Keratinocyte (primary cell): ENCODE measurements around the gene RDH12. TPM values are rescaled to one million over a fixed set of nuclear protein-coding genes. Genes with fewer than 3 reads are reported as not detected.

ENCODE experiments used
- DNase-seq: peaks from one replicate; pipeline ENCODE4 v3.0.0-alpha.2; 2011; ENCODE audit warnings: low read depth, missing footprints, low spot score
- FAIRE-seq: peaks from 2 replicates; lab custom pipeline; 2011; peaks lifted over from hg19 to GRCh38; lab: Jason Lieb, UNC
- H2AFZ ChIP-seq: 2 replicates; pipeline ENCODE4 v1.6.0; 2012; ENCODE audit warnings: low read length, control low read depth, inconsistent platforms; ENCODE audit not compliant: control insufficient read depth
- H3K27ac ChIP-seq: 2 replicates; pipeline ENCODE4 v1.5.1; 2011; ENCODE audit warnings: low read length; ENCODE audit not compliant: control insufficient read depth, insufficient read depth
- H3K27me3 ChIP-seq: 3 replicates; pipeline ENCODE4 v1.6.0; 2011; ENCODE audit warnings: low read length; ENCODE audit not compliant: control insufficient read depth, insufficient read depth; ENCODE audit errors: extremely low read depth
- H3K36me3 ChIP-seq, 2 experiments: 2 replicates in 1 of 2; 3 replicates in 1 of 2; pipeline ENCODE4 v1.5.1; 2011; ENCODE audit warnings: low read length in 2 of 2, mild to moderate bottlenecking in 1 of 2; ENCODE audit not compliant: control insufficient read depth in 2 of 2, insufficient read depth in 2 of 2; ENCODE audit errors: extremely low read depth in 1 of 2
- H3K4me1 ChIP-seq: 3 replicates; pipeline ENCODE4 v1.5.1; 2011; ENCODE audit warnings: low read length; ENCODE audit not compliant: control insufficient read depth, insufficient read depth; ENCODE audit errors: extremely low read depth
- H3K4me2 ChIP-seq: 3 replicates; pipeline ENCODE4 v1.6.0; 2011; ENCODE audit warnings: low read depth, low read length; ENCODE audit not compliant: control insufficient read depth, insufficient read depth; ENCODE audit errors: extremely low read depth
- H3K4me3 ChIP-seq, 3 experiments: fragments of 200-600 bp in 1 of 3; sonication (generic) in 1 of 3; 2 replicates in 2 of 3; 3 replicates in 1 of 3; pipeline ENCODE4 v1.5.1; 2011 to 2016; ENCODE audit warnings: low read length in 3 of 3, mild to moderate bottlenecking in 3 of 3, control low read depth in 2 of 3, inconsistent platforms in 1 of 3, low read depth in 1 of 3, mixed read lengths in 1 of 3, mixed run types in 1 of 3, moderate library complexity in 1 of 3; ENCODE audit not compliant: control insufficient read depth in 2 of 3, insufficient read depth in 2 of 3; ENCODE audit errors: extremely low read depth in 1 of 3
- H3K79me2 ChIP-seq: 2 replicates; pipeline ENCODE4 v1.6.0; 2012; ENCODE audit warnings: low read length; ENCODE audit not compliant: control insufficient read depth, insufficient read depth
- H3K9ac ChIP-seq: 3 replicates; pipeline ENCODE4 v1.6.0; 2011; ENCODE audit warnings: low read length; ENCODE audit not compliant: control insufficient read depth, insufficient read depth; ENCODE audit errors: extremely low read depth
- H3K9me1 ChIP-seq: 3 replicates; pipeline ENCODE4 v1.6.0; 2011; ENCODE audit warnings: low read length; ENCODE audit not compliant: control insufficient read depth, insufficient read depth; ENCODE audit errors: extremely low read depth
- H3K9me3 ChIP-seq: 2 replicates; pipeline ENCODE4 v1.5.1; 2012; ENCODE audit warnings: low read depth, low read length; ENCODE audit not compliant: control insufficient read depth
- H4K20me1 ChIP-seq: 3 replicates; pipeline ENCODE4 v1.6.0; 2011; ENCODE audit warnings: low read length; ENCODE audit not compliant: control insufficient read depth, insufficient read depth; ENCODE audit errors: extremely low read depth
- EZH2 ChIP-seq: IDR thresholded peaks from one replicate; pipeline ENCODE4 v1.6.1; 2012; ENCODE audit warnings: inconsistent platforms, mild to moderate bottlenecking, low read length, moderate library complexity
- dilution Hi-C: fragments of 300-500 bp; cut with MboI; formaldehyde crosslinking; loops from one replicate; pipeline ENCODE4 v1.7.0; 2020; ENCODE audit warnings: low sequenced_read_pairs; ENCODE audit not compliant: extremely low pct_ligation_motif_present
- polyA plus RNA-seq, 5 experiments: library from polyadenylated mRNA; depleted of rRNA in 3 of 5; stranded (reverse) in 3 of 5; stranded (forward) in 1 of 5; unstranded in 1 of 5; fragments of >200 nt; gene quantifications; 1 replicate in 1 of 5; 2 replicates in 3 of 5; 3 replicates in 1 of 5; pipeline versions ENCODE4 v1.2.1 to v1.2.3, GENCODE V29; 2011 to 2012; ENCODE audit warnings: missing spikeins in 2 of 5, low read depth in 1 of 5, low replicate concordance in 1 of 5
- TF ChIP-seq, protein P1 (sequence below), 3 experiments: IDR thresholded peaks in 1 of 3; conservative IDR thresholded peaks in 1 of 3; optimal IDR thresholded peaks in 1 of 3; 2 replicates in 2 of 3; 3 replicates in 1 of 3; pipeline versions ENCODE3 to v1.5.1; 2011; ENCODE audit warnings: low read length in 3 of 3, mild to moderate bottlenecking in 3 of 3, moderate library complexity in 2 of 3, control low read depth in 1 of 3, inconsistent platforms in 1 of 3; ENCODE audit not compliant: insufficient read depth in 2 of 3; ENCODE audit errors: extremely low read depth in 1 of 3

Gene RDH12
- polyA plus RNA-seq, 1 donor (not counting 4 experiments of a cell fraction or from before 2014, with no cell fraction given) = 0.98 TPM

DNA sequence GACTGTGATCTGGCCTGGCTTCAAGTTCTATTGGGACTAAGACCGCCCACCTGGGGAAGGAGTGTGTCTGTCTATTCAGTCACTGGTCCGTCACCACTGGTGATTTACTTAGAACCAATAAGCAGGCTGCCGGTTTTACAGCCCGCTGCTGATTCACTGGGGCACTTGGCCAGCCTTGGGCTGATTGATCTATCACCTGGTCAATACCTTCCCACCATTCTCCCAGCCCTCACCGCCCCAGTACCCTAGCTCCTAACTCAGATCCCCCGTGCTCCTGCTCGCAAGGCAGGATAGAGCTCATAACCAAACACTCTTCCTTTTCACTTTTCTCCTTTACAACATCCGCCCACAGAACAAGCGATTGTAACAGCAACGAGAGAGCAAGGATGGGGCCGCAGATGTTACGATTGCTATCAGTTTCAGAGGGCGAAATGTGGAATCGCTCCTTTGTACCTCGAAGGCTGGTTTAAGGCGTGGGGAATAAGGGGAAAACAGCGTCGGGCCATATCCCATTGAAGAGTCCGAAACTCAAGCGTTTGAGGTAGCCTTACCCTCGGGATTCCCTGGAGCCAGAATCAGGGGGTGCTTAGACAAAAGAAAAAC lies 6.8 kb upstream of the RDH12 start:
- FAIRE-seq = peak; percentile 91
- H3K9me1 ChIP-seq = no peaks in the 10 kb centered on the region
- H3K9me3 ChIP-seq = no peaks in the 10 kb centered on the region
- TF ChIP-seq, protein P1, sequence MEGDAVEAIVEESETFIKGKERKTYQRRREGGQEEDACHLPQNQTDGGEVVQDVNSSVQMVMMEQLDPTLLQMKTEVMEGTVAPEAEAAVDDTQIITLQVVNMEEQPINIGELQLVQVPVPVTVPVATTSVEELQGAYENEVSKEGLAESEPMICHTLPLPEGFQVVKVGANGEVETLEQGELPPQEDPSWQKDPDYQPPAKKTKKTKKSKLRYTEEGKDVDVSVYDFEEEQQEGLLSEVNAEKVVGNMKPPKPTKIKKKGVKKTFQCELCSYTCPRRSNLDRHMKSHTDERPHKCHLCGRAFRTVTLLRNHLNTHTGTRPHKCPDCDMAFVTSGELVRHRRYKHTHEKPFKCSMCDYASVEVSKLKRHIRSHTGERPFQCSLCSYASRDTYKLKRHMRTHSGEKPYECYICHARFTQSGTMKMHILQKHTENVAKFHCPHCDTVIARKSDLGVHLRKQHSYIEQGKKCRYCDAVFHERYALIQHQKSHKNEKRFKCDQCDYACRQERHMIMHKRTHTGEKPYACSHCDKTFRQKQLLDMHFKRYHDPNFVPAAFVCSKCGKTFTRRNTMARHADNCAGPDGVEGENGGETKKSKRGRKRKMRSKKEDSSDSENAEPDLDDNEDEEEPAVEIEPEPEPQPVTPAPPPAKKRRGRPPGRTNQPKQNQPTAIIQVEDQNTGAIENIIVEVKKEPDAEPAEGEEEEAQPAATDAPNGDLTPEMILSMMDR (optimal IDR thresholded peaks at IDR 0.05 in 1 of 3, IDR thresholded peaks at IDR 0.05 in 1 of 3, conservative IDR thresholded peaks at IDR 0.05 in 1 of 3; ENCODE audit: extremely low read depth in 1 of 3, insufficient read depth in 2 of 3, low read length in 3 of 3) = no peak
- no peak for TF ChIP-seq EZH2
- dilution Hi-C loops = no loop called here
- H3K4me3 ChIP-seq = peak overlapping the region; percentile 73 to 90 (median 89)
- peak overlapping the region; percentile 51 for H3K4me2 ChIP-seq
- H2AFZ ChIP-seq = peak overlapping the region; percentile 27
- H3K27me3 ChIP-seq = no peaks in the 10 kb centered on the region
- DNase-seq = no peak
- peaks cover 19 to 22% of the 10 kb centered on the region in 2 experiments for H3K36me3 ChIP-seq
- H3K9ac ChIP-seq = peak overlapping the region; percentile 87
- peaks cover 2% of the 10 kb centered on the region for H4K20me1 ChIP-seq
- H3K4me1 ChIP-seq = peaks cover 27% of the 10 kb centered on the region
- H3K27ac ChIP-seq = peak overlapping the region; percentile 89
- peaks cover 50% of the 10 kb centered on the region for H3K79me2 ChIP-seq

DNA sequence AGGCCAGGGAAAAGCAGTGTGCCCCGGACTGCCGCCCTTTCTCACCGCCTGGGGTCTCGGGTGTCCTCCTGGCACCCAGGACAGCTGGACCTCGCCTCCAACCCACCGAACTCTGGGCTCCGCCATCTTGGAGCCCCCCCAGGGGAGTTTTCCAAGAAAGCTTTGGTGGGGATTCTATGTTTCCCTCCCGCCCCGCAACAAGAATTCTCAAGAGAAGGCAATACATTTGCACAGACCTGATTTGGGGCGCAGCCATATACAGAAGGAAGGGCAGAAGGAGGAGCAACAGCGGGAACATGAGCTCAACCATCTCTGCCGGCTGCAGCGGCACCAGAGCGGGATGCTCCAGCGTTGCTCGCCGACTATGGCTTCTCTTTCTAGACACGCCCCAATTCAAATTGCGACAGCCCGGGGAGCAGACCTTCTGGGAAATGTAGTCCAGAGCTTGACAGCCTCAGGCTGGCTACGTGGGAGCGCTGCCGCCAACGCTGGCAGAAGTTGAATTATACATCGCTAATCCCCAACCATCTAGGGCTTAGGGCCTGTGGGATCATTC lies 6.2 kb upstream of the RDH12 start, which contains the start of gene RDH11:
Gene RDH11, minus strand, starts transcription at position 371 of the 556 bp plus-strand sequence. Its CDS starts 61 bp downstream, at position 310.
- Histone ChIP-seq H2AFZ (peak within 1 kb of the TSS; percentile 39), H3K9me3 (no peaks in the 10 kb centered on the region), H3K27me3 (no peaks in the 10 kb centered on the region), H3K9me1 (no peaks in the 10 kb centered on the region), H3K4me2 (peak within 1 kb of the TSS; percentile 51), H3K36me3 (peaks cover 13 to 16% of the 10 kb centered on the region in 2 experiments), H3K4me1 (peaks cover 21% of the 10 kb centered on the region), H3K79me2 (peaks cover 45% of the 10 kb centered on the region), H3K4me3 (peak within 1 kb of the TSS; percentile 73 to 90 (median 89)), H4K20me1 (peaks cover 2% of the 10 kb centered on the region), H3K9ac (peak within 1 kb of the TSS; percentile 87), H3K27ac (peak within 1 kb of the TSS; percentile 89)
- FAIRE-seq (peak; percentile 46), DNase-seq (peak; percentile 48)
- no peak for TF ChIP-seq EZH2
- TF ChIP-seq, protein P1 (optimal IDR thresholded peaks at IDR 0.05 in 1 of 3, IDR thresholded peaks at IDR 0.05 in 1 of 3, conservative IDR thresholded peaks at IDR 0.05 in 1 of 3; ENCODE audit: extremely low read depth in 1 of 3, insufficient read depth in 2 of 3, low read length in 3 of 3) = no peak
- dilution Hi-C loops = no loop called here
